A549 (cell line): ENCODE measurements around the gene KLHL29. TPM values are rescaled to one million over a fixed set of nuclear protein-coding genes. Genes with fewer than 3 reads are reported as not detected.

Source experiments
- ATAC-seq, 2 experiments: fragments of 200-7000 bp in 1 of 2; fragments of >200 bp in 1 of 2; cut with Nextera tagmentation in 1 of 2; cut with Tn5 transposase in 1 of 2; 3 replicates each; pipeline versions ENCODE4 v1.8.0 to v1.9.1; 2018 to 2020; ENCODE audit warnings: mild to moderate bottlenecking in 1 of 2, moderate library complexity in 1 of 2
- CTCF ChIA-PET: fragments of 300-600 bp; sonication (Branson Sonifier 250); formaldehyde crosslinking; extraction: SDS; loops from one replicate; lab custom pipeline; 2021; ENCODE audit warnings: antibody characterized with exemption, inconsistent platforms; lab: Yijun Ruan, JAX
- POLR2A ChIA-PET: fragments of 350-600 bp; formaldehyde crosslinking; extraction: SDS; loops from one replicate; lab custom pipeline; 2021; ENCODE audit warnings: antibody characterized with exemption, inconsistent platforms; lab: Yijun Ruan, JAX
- DNase-seq, 2 experiments: peaks; one replicate each; pipeline versions ENCODE4 v3.0.0 to v3.0.0-alpha.2; 2011 to 2016; ENCODE audit warnings: low read depth in 1 of 2, low spot score in 1 of 2
- FAIRE-seq: peaks from 2 replicates; lab custom pipeline; 2011; peaks lifted over from hg19 to GRCh38; lab: Jason Lieb, UNC
- H3K27ac ChIP-seq, 2 experiments: fragments of >200 bp; sonication (Bioruptor Twin); formaldehyde crosslinking; 3 replicates each; pipeline ENCODE4 v1.5.1; 2016 to 2017
- H3K4me1 ChIP-seq: fragments of >200 bp; sonication (Bioruptor Twin); formaldehyde crosslinking; 3 replicates; pipeline ENCODE4 v1.6.1; 2016
- H3K4me2 ChIP-seq: fragments of >200 bp; sonication (Bioruptor Twin); formaldehyde crosslinking; 3 replicates; pipeline ENCODE4 v1.6.1; 2016
- H3K4me3 ChIP-seq: fragments of >200 bp; sonication (Bioruptor Twin); formaldehyde crosslinking; 3 replicates; pipeline ENCODE4 v1.5.1; 2016
- H3K9me3 ChIP-seq: fragments of >200 bp; sonication (Bioruptor Twin); formaldehyde crosslinking; 3 replicates; pipeline ENCODE4 v1.6.1; 2016
- CBX8 ChIP-seq: fragments of 200-600 bp; sonication (generic); IDR thresholded peaks from 2 replicates; pipeline ENCODE4 v1.6.1; 2016
- CEBPB ChIP-seq, 2 experiments: fragments of >200 bp in 1 of 2; sonication (Bioruptor Twin) in 1 of 2; formaldehyde crosslinking in 1 of 2; IDR thresholded peaks; 2 replicates each; pipeline ENCODE4 v1.6.1; 2012 to 2016
- CHD2 ChIP-seq: fragments of 150-350 bp; IDR thresholded peaks from 2 replicates; pipeline ENCODE4 v1.6.1; 2014; ENCODE audit warnings: low read length; ENCODE audit not compliant: partially characterized antibody
- EHMT2 ChIP-seq: fragments of 200-600 bp; sonication (generic); IDR thresholded peaks from 2 replicates; pipeline ENCODE4 v1.6.1; 2016; ENCODE audit warnings: antibody characterized with exemption, low read depth, mild to moderate bottlenecking, moderate library complexity
- FOSB ChIP-seq: fragments of 250-450 bp; sonication (Bioruptor Pico); IDR thresholded peaks from 2 replicates; pipeline ENCODE4 v1.5.0; 2020; ENCODE audit warnings: mild to moderate bottlenecking, moderate library complexity
- GATA3 ChIP-seq: IDR thresholded peaks from 2 replicates; pipeline ENCODE4 v1.6.1; 2012; ENCODE audit warnings: borderline replicate concordance
- HDAC2 ChIP-seq: fragments of 200-600 bp; sonication (generic); IDR thresholded peaks from 2 replicates; pipeline ENCODE4 v1.6.1; 2016
- HEYL ChIP-seq: fragments of 250-450 bp; sonication (Bioruptor Pico); IDR thresholded peaks from 2 replicates; pipeline ENCODE4 v1.8.0; 2021; ENCODE audit warnings: mild to moderate bottlenecking, moderate library complexity
- HOXB13 ChIP-seq: fragments of 250-450 bp; sonication (Bioruptor Pico); IDR thresholded peaks from 2 replicates; pipeline ENCODE4 v1.5.0; 2020; ENCODE audit warnings: low read depth, mild to moderate bottlenecking, moderate library complexity
- HOXB5 ChIP-seq: fragments of 250-450 bp; sonication (Bioruptor Pico); IDR thresholded peaks from 2 replicates; pipeline ENCODE4 v1.5.0; 2020; ENCODE audit warnings: mild to moderate bottlenecking, moderate library complexity
- JUN ChIP-seq, 2 experiments: fragments of >200 bp; sonication (Bioruptor Twin); formaldehyde crosslinking; IDR thresholded peaks; 2 replicates in 1 of 2; 3 replicates in 1 of 2; pipeline ENCODE4 v1.6.1; 2016 to 2017
- JUNB ChIP-seq: fragments of >200 bp; sonication (Bioruptor Twin); formaldehyde crosslinking; IDR thresholded peaks from 2 replicates; pipeline ENCODE4 v1.6.1; 2016
- KDM5A ChIP-seq: fragments of 200-600 bp; sonication (generic); IDR thresholded peaks from 2 replicates; pipeline ENCODE4 v1.6.1; 2016; ENCODE audit warnings: antibody characterized with exemption, mild to moderate bottlenecking
- MYC ChIP-seq: IDR thresholded peaks from 2 replicates; pipeline ENCODE4 v1.6.1; 2012; ENCODE audit warnings: mild to moderate bottlenecking, inconsistent platforms, low read length, improper control_type of control experiment, borderline replicate concordance
- NR3C1 ChIP-seq: fragments of >200 bp; sonication (Bioruptor Twin); formaldehyde crosslinking; IDR thresholded peaks from 3 replicates; pipeline ENCODE4 v1.6.1; 2017
- PHF8 ChIP-seq: fragments of 200-600 bp; sonication (generic); IDR thresholded peaks from 2 replicates; pipeline ENCODE4 v1.6.1; 2016; ENCODE audit warnings: low read depth, mild to moderate bottlenecking, antibody characterized with exemption, moderate library complexity, borderline replicate concordance
- POLR2AphosphoS2 ChIP-seq: conservative IDR thresholded peaks from 2 replicates; pipeline ENCODE4 v1.6.1; 2012; ENCODE audit warnings: low read length, improper control_type of control experiment, inconsistent platforms
- RAD21 ChIP-seq, 2 experiments: fragments of >200 bp in 1 of 2; sonication (Bioruptor Twin) in 1 of 2; formaldehyde crosslinking in 1 of 2; IDR thresholded peaks in 1 of 2; conservative IDR thresholded peaks in 1 of 2; 2 replicates in 1 of 2; 3 replicates in 1 of 2; pipeline ENCODE4 v1.6.1; 2012 to 2018; ENCODE audit warnings: inconsistent platforms in 1 of 2
- RARB ChIP-seq: fragments of 250-450 bp; sonication (Bioruptor Pico); IDR thresholded peaks from 2 replicates; pipeline ENCODE4 v1.8.0; 2021; ENCODE audit warnings: mild to moderate bottlenecking, moderate library complexity
- ZFP36 ChIP-seq: fragments of 450-650 bp; IDR thresholded peaks from 2 replicates; pipeline ENCODE4 v1.6.1; 2014; ENCODE audit warnings: borderline replicate concordance; ENCODE audit not compliant: partially characterized antibody
- ZNF302 ChIP-seq: fragments of 250-450 bp; sonication (Bioruptor Pico); IDR thresholded peaks from 2 replicates; pipeline ENCODE4 v1.9.0; 2021; ENCODE audit warnings: inconsistent platforms, mild to moderate bottlenecking, moderate library complexity
- WGBS: methylation state at CpG from one replicate; pipeline ENCODE4 v1.1.6; 2017; ENCODE audit errors: missing lambda C conversion rate; 5-methylcytosine and 5-hydroxymethylcytosine counted together
- polyA plus RNA-seq, 4 experiments: library from polyadenylated mRNA; depleted of rRNA in 3 of 4; stranded (reverse); fragments of >200 nt; fragmentation: RNase III in 1 of 4; extraction: RNeasy Plus Mini Kit Qiagen cat#74134 plus additional on column Dnase treatment in 1 of 4; gene quantifications; 2 replicates in 3 of 4; 3 replicates in 1 of 4; pipeline ENCODE4 v1.2.3, GENCODE V29; 2011 to 2017
- TF ChIP-seq, protein P1 (sequence below): fragments of >200 bp; sonication (Bioruptor Twin); formaldehyde crosslinking; IDR thresholded peaks from 3 replicates; pipeline ENCODE4 v1.6.1; 2016
- TF ChIP-seq, protein P2 (sequence below): IDR thresholded peaks from 2 replicates; pipeline ENCODE4 v1.6.1; 2012; ENCODE audit warnings: low read depth, borderline replicate concordance
- TF ChIP-seq, protein P3 (sequence below): fragments of >200 bp; sonication (Bioruptor Twin); formaldehyde crosslinking; IDR thresholded peaks from 2 replicates; pipeline ENCODE4 v1.6.1; 2016
- TF ChIP-seq, protein P4 (sequence below): fragments of 200-600 bp; sonication (generic); IDR thresholded peaks from 2 replicates; pipeline ENCODE4 v1.6.1; 2016; ENCODE audit warnings: antibody characterized with exemption, mild to moderate bottlenecking, moderate library complexity
- TF ChIP-seq, protein P5 (sequence below): IDR thresholded peaks from 2 replicates; pipeline ENCODE4 v1.6.1; 2012
- TF ChIP-seq, protein P6 (sequence below): fragments of 150-350 bp; IDR thresholded peaks from 2 replicates; pipeline ENCODE4 v1.6.1; 2014; ENCODE audit warnings: low read depth, mild to moderate bottlenecking, low read length

Gene KLHL29
- polyA plus RNA-seq, 2 of the 4 experiments (the other 2 are of a cell fraction) = 1.3 to 2.5 TPM

DNA sequence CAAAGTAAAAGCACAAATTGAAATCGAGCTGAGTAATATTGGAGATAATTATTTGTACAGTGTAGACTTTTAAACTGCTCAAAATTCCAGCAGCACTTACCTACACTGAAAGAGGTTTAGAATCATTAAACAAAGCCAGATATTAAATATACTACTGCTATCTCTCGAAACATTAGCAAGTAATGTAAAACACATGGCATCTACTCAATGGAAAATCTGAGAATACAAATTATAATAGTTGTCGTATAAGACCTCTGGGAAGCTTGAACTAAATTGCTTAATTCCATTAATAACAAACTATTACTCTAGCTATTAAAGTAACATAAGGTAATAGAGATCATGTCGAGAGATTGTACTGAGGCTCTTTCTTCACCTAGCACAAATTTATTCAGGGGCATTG is 108.9 kb downstream of the KLHL29 start:
- no peaks in the 10 kb centered on the region for H3K4me1 ChIP-seq
- FAIRE-seq = no peak
- CTCF ChIA-PET = no interaction called here

DNA sequence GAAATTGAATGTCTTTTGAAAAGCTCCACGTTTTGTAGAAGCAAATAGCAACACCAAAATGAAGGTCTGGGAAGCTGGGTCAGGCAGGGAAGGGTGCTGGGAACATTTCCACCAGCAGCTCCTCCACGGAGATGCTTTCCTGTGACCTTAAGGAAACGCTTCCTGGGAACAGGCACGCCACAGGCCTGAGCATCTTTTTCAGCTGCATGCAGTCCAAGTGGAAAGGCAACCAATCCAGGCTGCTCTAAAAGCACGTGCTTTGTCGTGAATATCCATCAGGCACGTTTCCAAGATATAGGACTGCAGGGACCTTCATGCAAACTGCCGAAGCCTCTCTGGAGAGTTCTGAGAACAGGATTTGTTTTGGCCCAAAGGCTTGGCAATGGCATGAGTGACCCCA is 109.3 kb downstream of the KLHL29 start:
- ChIA-PET POLR2A (no interaction called here), CTCF (no interaction called here)
- H3K27ac ChIP-seq = no peak overlapping the region
- 70% methylated on average over 8 of the region's 8 CpGs for WGBS
- DNase-seq (no peak), ATAC-seq (no peak), FAIRE-seq (no peak)
- TF ChIP-seq HDAC2 = no peak
- no peak for TF ChIP-seq HOXB5 (CRISPR knock-in tag)
- TF ChIP-seq RAD21 (conservative IDR thresholded peaks at IDR 0.05 in 1 of 2, IDR thresholded peaks at IDR 0.05 in 1 of 2) = no peak
- no peak for TF ChIP-seq CHD2
- no peak for TF ChIP-seq KDM5A
- no peak for TF ChIP-seq POLR2AphosphoS2
- TF ChIP-seq CBX8 = no peak
- H3K4me2 ChIP-seq = no peak overlapping the region
- H3K9me3 ChIP-seq = no peaks in the 10 kb centered on the region
- no peaks in the 10 kb centered on the region for H3K4me1 ChIP-seq
- H3K4me3 ChIP-seq = no peak overlapping the region

More for the DNA sequence above, 108.9 kb downstream of the KLHL29 start:
- ATAC-seq = no peak
- POLR2A ChIA-PET = no interaction called here
- no peak for TF ChIP-seq CBX8
- no peak for TF ChIP-seq HOXB13 (CRISPR knock-in tag)
- TF ChIP-seq HEYL (CRISPR knock-in tag) = no peak
- TF ChIP-seq PHF8 = no peak
- TF ChIP-seq NR3C1 = no peak
- no peak for TF ChIP-seq ZNF302 (CRISPR knock-in tag)
- no peak for TF ChIP-seq ZFP36
- TF ChIP-seq CEBPB (IDR thresholded peaks at IDR 0.05) = no peak
- no peak for TF ChIP-seq JUN (IDR thresholded peaks at IDR 0.05)
- TF ChIP-seq RARB (CRISPR knock-in tag) = no peak
- TF ChIP-seq, protein P1, sequence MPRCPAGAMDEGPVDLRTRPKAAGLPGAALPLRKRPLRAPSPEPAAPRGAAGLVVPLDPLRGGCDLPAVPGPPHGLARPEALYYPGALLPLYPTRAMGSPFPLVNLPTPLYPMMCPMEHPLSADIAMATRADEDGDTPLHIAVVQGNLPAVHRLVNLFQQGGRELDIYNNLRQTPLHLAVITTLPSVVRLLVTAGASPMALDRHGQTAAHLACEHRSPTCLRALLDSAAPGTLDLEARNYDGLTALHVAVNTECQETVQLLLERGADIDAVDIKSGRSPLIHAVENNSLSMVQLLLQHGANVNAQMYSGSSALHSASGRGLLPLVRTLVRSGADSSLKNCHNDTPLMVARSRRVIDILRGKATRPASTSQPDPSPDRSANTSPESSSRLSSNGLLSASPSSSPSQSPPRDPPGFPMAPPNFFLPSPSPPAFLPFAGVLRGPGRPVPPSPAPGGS = no peak
- TF ChIP-seq FOSB (CRISPR knock-in tag) = no peak
- TF ChIP-seq GATA3 = no peak
- no peak for TF ChIP-seq MYC
- TF ChIP-seq JUNB = no peak
- TF ChIP-seq, protein P2, sequence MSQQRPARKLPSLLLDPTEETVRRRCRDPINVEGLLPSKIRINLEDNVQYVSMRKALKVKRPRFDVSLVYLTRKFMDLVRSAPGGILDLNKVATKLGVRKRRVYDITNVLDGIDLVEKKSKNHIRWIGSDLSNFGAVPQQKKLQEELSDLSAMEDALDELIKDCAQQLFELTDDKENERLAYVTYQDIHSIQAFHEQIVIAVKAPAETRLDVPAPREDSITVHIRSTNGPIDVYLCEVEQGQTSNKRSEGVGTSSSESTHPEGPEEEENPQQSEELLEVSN = no peak
- TF ChIP-seq, all 56 proteins: peak for 0
- Histone ChIP-seq H3K4me3 (no peak overlapping the region), H3K9me3 (no peaks in the 10 kb centered on the region), H3K4me2 (no peak overlapping the region), H3K27ac (no peak overlapping the region)
- 68% methylated on average over 4 of the region's 4 CpGs for WGBS
- no peak for DNase-seq

DNA sequence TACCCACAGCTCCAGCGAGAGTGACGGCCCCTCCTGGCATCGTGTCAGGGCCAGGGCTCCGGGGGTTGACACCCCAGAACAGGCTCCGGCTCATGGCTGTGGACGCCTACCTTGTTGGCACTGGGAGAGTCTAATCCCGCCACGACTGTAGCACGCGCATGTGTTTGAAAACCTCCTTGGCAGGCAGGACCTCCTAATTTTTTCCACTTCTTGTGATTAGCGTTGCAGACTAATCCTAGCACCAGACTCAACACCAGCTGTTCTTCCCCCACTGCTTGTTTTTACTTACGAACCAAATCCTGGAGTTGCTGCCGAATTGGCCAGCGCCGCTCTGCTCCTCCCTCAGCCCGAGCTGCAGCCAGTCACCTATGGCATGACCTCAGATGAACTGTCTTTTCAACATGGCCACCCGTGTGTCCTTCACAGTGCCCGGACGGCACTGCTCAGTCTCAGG is 110.7 kb downstream of the KLHL29 start:
- Histone ChIP-seq H3K4me3 (no peak overlapping the region), H3K9me3 (no peaks in the 10 kb centered on the region), H3K27ac (no peak overlapping the region), H3K4me1 (no peaks in the 10 kb centered on the region), H3K4me2 (no peak overlapping the region)
- DNase-seq (no peak), ATAC-seq (no peak), FAIRE-seq (no peak)
- CTCF ChIA-PET = interaction anchor here (0.6 kb wide), 1 partner anchor 28 kb away, joined by 3 read pairs; no protein-coding TSS in a partner anchor
- 86% methylated on average over 17 of the region's 19 CpGs for WGBS
- POLR2A ChIA-PET = no interaction called here
- TF ChIP-seq, protein P3, sequence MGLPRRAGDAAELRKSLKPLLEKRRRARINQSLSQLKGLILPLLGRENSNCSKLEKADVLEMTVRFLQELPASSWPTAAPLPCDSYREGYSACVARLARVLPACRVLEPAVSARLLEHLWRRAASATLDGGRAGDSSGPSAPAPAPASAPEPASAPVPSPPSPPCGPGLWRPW = no peak
- TF ChIP-seq, protein P4, sequence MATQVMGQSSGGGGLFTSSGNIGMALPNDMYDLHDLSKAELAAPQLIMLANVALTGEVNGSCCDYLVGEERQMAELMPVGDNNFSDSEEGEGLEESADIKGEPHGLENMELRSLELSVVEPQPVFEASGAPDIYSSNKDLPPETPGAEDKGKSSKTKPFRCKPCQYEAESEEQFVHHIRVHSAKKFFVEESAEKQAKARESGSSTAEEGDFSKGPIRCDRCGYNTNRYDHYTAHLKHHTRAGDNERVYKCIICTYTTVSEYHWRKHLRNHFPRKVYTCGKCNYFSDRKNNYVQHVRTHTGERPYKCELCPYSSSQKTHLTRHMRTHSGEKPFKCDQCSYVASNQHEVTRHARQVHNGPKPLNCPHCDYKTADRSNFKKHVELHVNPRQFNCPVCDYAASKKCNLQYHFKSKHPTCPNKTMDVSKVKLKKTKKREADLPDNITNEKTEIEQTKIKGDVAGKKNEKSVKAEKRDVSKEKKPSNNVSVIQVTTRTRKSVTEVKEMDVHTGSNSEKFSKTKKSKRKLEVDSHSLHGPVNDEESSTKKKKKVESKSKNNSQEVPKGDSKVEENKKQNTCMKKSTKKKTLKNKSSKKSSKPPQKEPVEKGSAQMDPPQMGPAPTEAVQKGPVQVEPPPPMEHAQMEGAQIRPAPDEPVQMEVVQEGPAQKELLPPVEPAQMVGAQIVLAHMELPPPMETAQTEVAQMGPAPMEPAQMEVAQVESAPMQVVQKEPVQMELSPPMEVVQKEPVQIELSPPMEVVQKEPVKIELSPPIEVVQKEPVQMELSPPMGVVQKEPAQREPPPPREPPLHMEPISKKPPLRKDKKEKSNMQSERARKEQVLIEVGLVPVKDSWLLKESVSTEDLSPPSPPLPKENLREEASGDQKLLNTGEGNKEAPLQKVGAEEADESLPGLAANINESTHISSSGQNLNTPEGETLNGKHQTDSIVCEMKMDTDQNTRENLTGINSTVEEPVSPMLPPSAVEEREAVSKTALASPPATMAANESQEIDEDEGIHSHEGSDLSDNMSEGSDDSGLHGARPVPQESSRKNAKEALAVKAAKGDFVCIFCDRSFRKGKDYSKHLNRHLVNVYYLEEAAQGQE = no peak
- TF ChIP-seq GATA3 (no peak), RAD21 (conservative IDR thresholded peaks at IDR 0.05 in 1 of 2, IDR thresholded peaks at IDR 0.05 in 1 of 2) (no peak), HDAC2 (no peak), EHMT2 (no peak), ZFP36 (no peak)
- TF ChIP-seq, protein P5, sequence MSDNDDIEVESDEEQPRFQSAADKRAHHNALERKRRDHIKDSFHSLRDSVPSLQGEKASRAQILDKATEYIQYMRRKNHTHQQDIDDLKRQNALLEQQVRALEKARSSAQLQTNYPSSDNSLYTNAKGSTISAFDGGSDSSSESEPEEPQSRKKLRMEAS = no peak
- TF ChIP-seq, protein P6, sequence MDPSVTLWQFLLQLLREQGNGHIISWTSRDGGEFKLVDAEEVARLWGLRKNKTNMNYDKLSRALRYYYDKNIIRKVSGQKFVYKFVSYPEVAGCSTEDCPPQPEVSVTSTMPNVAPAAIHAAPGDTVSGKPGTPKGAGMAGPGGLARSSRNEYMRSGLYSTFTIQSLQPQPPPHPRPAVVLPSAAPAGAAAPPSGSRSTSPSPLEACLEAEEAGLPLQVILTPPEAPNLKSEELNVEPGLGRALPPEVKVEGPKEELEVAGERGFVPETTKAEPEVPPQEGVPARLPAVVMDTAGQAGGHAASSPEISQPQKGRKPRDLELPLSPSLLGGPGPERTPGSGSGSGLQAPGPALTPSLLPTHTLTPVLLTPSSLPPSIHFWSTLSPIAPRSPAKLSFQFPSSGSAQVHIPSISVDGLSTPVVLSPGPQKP = no peak
- TF ChIP-seq, protein P1 = no peak
